H1 (cell line): ENCODE data around the gene ARHGEF40.

Experiments used
- ASH2L ChIP-seq: fragments of 200-600, 300-600 bp; sonication (generic); IDR thresholded peaks from one replicate; pipeline ENCODE4 v1.7.1; 2017; ENCODE audit warnings: low read length
- ATF2 ChIP-seq: IDR thresholded peaks from 2 replicates; pipeline ENCODE4 v1.6.1; 2012; ENCODE audit warnings: low read length, inconsistent platforms
- EP300 ChIP-seq, 2 experiments: IDR thresholded peaks; 1 replicate in 1 of 2; 2 replicates in 1 of 2; pipeline ENCODE4 v1.6.1; 2011 to 2012; ENCODE audit warnings: low read depth in 2 of 2, low read length in 2 of 2, mild to moderate bottlenecking in 2 of 2, borderline replicate concordance in 1 of 2, inconsistent platforms in 1 of 2, moderate library complexity in 1 of 2
- FOSL1 ChIP-seq: IDR thresholded peaks from 2 replicates; pipeline ENCODE4 v1.6.1; 2011; ENCODE audit warnings: mild to moderate bottlenecking, low read depth, low read length, moderate library complexity; ENCODE audit not compliant: insufficient read depth
- GABPA ChIP-seq: IDR thresholded peaks from 2 replicates; pipeline ENCODE4 v1.6.1; 2011; ENCODE audit warnings: mild to moderate bottlenecking, low read length, moderate library complexity, borderline replicate concordance; ENCODE audit not compliant: insufficient read depth
- JUND ChIP-seq: IDR thresholded peaks from 2 replicates; pipeline ENCODE4 v1.6.1; 2011; ENCODE audit warnings: mild to moderate bottlenecking, improper control_type of control experiment, low read length
- KDM1A ChIP-seq: fragments of 200-600, 300-600 bp; sonication (generic); IDR thresholded peaks from 2 replicates; pipeline ENCODE4 v1.7.1; 2016; ENCODE audit warnings: mild to moderate bottlenecking, low read length, borderline replicate concordance
- MAFK ChIP-seq: IDR thresholded peaks from 2 replicates; pipeline ENCODE4 v1.6.1; 2012; ENCODE audit warnings: low read depth, mild to moderate bottlenecking, improper control_type of control experiment, low read length
- POLR2A ChIP-seq, 2 experiments: IDR thresholded peaks; 1 replicate in 1 of 2; 2 replicates in 1 of 2; pipeline ENCODE4 v1.6.1; 2011; ENCODE audit warnings: low read depth in 2 of 2, low read length in 2 of 2, mild to moderate bottlenecking in 2 of 2; ENCODE audit errors: control extremely low read depth in 1 of 2
- SIRT6 ChIP-seq: IDR thresholded peaks from one replicate; pipeline ENCODE4 v1.7.1; 2012; ENCODE audit warnings: low read length, inconsistent platforms
- TAF1 ChIP-seq: IDR thresholded peaks from 2 replicates; pipeline ENCODE4 v1.6.1; 2011; ENCODE audit warnings: mild to moderate bottlenecking, low read depth, low read length
- YY1 ChIP-seq: IDR thresholded peaks from 2 replicates; pipeline ENCODE4 v1.6.1; 2011; ENCODE audit warnings: low read depth, mild to moderate bottlenecking, low read length
- TF ChIP-seq, protein P1 (sequence below), 3 experiments: IDR thresholded peaks; 1 replicate in 2 of 3; 2 replicates in 1 of 3; pipeline versions ENCODE4 v1.5.1 to v1.6.1; 2011; ENCODE audit warnings: low read length in 3 of 3, mild to moderate bottlenecking in 3 of 3, inconsistent platforms in 2 of 3, low read depth in 1 of 3, moderate library complexity in 1 of 3; ENCODE audit not compliant: insufficient read depth in 1 of 3; ENCODE audit errors: control extremely low read depth in 1 of 3
- TF ChIP-seq, protein P2 (sequence below): IDR thresholded peaks from 2 replicates; pipeline ENCODE4 v1.6.1; 2012; ENCODE audit warnings: inconsistent platforms

- no peak for TF ChIP-seq SIRT6
- no peak for TF ChIP-seq GABPA
- peak in 1 of 2 experiments; percentile 73; a peak in 1 of 3 replicates for TF ChIP-seq POLR2A (IDR thresholded peaks at IDR 0.05; ENCODE audit: control extremely low read depth in 1 of 2, low read depth in 2 of 2, low read length in 2 of 2)
- TF ChIP-seq, protein P1, sequence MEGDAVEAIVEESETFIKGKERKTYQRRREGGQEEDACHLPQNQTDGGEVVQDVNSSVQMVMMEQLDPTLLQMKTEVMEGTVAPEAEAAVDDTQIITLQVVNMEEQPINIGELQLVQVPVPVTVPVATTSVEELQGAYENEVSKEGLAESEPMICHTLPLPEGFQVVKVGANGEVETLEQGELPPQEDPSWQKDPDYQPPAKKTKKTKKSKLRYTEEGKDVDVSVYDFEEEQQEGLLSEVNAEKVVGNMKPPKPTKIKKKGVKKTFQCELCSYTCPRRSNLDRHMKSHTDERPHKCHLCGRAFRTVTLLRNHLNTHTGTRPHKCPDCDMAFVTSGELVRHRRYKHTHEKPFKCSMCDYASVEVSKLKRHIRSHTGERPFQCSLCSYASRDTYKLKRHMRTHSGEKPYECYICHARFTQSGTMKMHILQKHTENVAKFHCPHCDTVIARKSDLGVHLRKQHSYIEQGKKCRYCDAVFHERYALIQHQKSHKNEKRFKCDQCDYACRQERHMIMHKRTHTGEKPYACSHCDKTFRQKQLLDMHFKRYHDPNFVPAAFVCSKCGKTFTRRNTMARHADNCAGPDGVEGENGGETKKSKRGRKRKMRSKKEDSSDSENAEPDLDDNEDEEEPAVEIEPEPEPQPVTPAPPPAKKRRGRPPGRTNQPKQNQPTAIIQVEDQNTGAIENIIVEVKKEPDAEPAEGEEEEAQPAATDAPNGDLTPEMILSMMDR (IDR thresholded peaks at IDR 0.05; ENCODE audit: control extremely low read depth in 1 of 3, insufficient read depth in 1 of 3, low read depth in 1 of 3, low read length in 3 of 3): no peak
- TF ChIP-seq TAF1: peak; percentile 28; the same call in 1 of the 2 replicates
- no peak for TF ChIP-seq ASH2L
- TF ChIP-seq ATF2: no peak
- TF ChIP-seq FOSL1: no peak
- TF ChIP-seq EP300 (IDR thresholded peaks at IDR 0.05; ENCODE audit: borderline replicate concordance in 1 of 2, low read depth in 2 of 2, low read length in 2 of 2): no peak
- no peak for TF ChIP-seq KDM1A
- TF ChIP-seq, protein P2, sequence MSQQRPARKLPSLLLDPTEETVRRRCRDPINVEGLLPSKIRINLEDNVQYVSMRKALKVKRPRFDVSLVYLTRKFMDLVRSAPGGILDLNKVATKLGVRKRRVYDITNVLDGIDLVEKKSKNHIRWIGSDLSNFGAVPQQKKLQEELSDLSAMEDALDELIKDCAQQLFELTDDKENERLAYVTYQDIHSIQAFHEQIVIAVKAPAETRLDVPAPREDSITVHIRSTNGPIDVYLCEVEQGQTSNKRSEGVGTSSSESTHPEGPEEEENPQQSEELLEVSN: no peak
- TF ChIP-seq MAFK: no peak
- TF ChIP-seq YY1: no peak
- TF ChIP-seq JUND: no peak; the same call in 1 of the 2 replicates
Measured at GRCh38 chr14:21071225-21072030, 1.3 kb downstream of the ARHGEF40 start.
